Activated CD8-positive, alpha-beta memory T cell treated with anti-CD3 and anti-CD28 coated beads for 48 hours (primary cell): ENCODE measurements around the gene SRRM1.
"Not testable (repeated sequence)": the region's sequence is repeated elsewhere in the genome, so short reads cannot be mapped to it uniquely, and the experiment has no call there.

Experiments used
- DNase-seq, 3 experiments: peaks; one replicate each; pipeline ENCODE4 v3.0.0-alpha.2; 2020; ENCODE audit warnings: low read depth in 2 of 3, low spot score in 2 of 3

Gene SRRM1

GRCh38 chr1:24641646-24642151 is 1.4 kb upstream of the SRRM1 start:
- DNase-seq: peak in 2 of 3 experiments; percentile 10 to 29

- no peak for DNase-seq
Observed at GRCh38 chr1:24643363-24644099, 429 bp downstream of the SRRM1 start.

- no peak for DNase-seq
Observed at GRCh38 chr1:24644100-24644384, 940 bp downstream of the SRRM1 start.

GRCh38 chr1:24648919-24649318 is 5.8 kb downstream of the SRRM1 start:
- DNase-seq: no peak

- no peak for DNase-seq
Observed at GRCh38 chr1:24652382-24652781, 9.3 kb downstream of the SRRM1 start.

- no peak for DNase-seq
Observed at GRCh38 chr1:24654010-24654409, 10.9 kb downstream of the SRRM1 start.

GRCh38 chr1:24656046-24656445 is 12.9 kb downstream of the SRRM1 start:
- DNase-seq: no peak

- DNase-seq: no peak
Observed at GRCh38 chr1:24657781-24658180, 14.7 kb downstream of the SRRM1 start.

GRCh38 chr1:24659166-24659904 is 16.2 kb downstream of the SRRM1 start:
- no peak for DNase-seq

- no peak for DNase-seq
Observed at GRCh38 chr1:24659993-24660665, 17.0 kb downstream of the SRRM1 start.

- no peak for DNase-seq
Observed at GRCh38 chr1:24664507-24665033, 21.5 kb downstream of the SRRM1 start.

GRCh38 chr1:24666794-24667193 is 23.7 kb downstream of the SRRM1 start:
- DNase-seq: no peak

GRCh38 chr1:24671372-24671771 is 28.3 kb downstream of the SRRM1 start:
- not testable (repeated sequence) for DNase-seq

GRCh38 chr1:24672686-24673085 is 29.6 kb downstream of the SRRM1 start:
- not testable (repeated sequence) for DNase-seq

- DNase-seq: no peak
Observed at GRCh38 chr1:24673341-24673740, 30.2 kb downstream of the SRRM1 start.

GRCh38 chr1:24678421-24678820 is 35.3 kb downstream of the SRRM1 start:
- DNase-seq: not testable (repeated sequence)

- no peak for DNase-seq
Observed at GRCh38 chr1:24679725-24680124, 36.6 kb downstream of the SRRM1 start.

- no peak for DNase-seq
Observed at GRCh38 chr1:24683713-24684162, 40.6 kb downstream of the SRRM1 start.

- DNase-seq: no peak
Observed at GRCh38 chr1:24688033-24688432, 44.9 kb downstream of the SRRM1 start.

GRCh38 chr1:24688621-24689195 is 45.6 kb downstream of the SRRM1 start:
- peak; percentile 22 to 35 (median 28) for DNase-seq

- no peak for DNase-seq
Observed at GRCh38 chr1:24691051-24691450, 47.9 kb downstream of the SRRM1 start.
